Neural cell (in vitro differentiated cells): Measurements from ENCODE around the gene RRH. TPM values are rescaled to one million over a fixed set of nuclear protein-coding genes. Genes with fewer than 3 reads are reported as not detected.
"Not testable (repeated sequence)": the region's sequence is repeated elsewhere in the genome, so short reads cannot be mapped to it uniquely, and the experiment has no call there.

Source experiments
- H2AFZ ChIP-seq: fragments of 200-600, 300-800 bp; sonication (generic), shearing (Covaris generic); 2 replicates; pipeline ENCODE4 v1.6.0; 2014; ENCODE audit warnings: low read depth, mild to moderate bottlenecking, antibody characterized with exemption, low read length, moderate library complexity
- H3F3A ChIP-seq: fragments of 200-600 bp; shearing (Covaris generic); 2 replicates; pipeline ENCODE4 v1.6.1; 2016; ENCODE audit warnings: mild to moderate bottlenecking, moderate library complexity, mixed read lengths, antibody characterized with exemption, low read length; ENCODE audit not compliant: insufficient read depth, poor library complexity, severe bottlenecking
- H3K27ac ChIP-seq: fragments of 200-600, 300-800 bp; sonication (generic), shearing (Covaris generic); 2 replicates; pipeline ENCODE4 v1.5.1; 2014; ENCODE audit warnings: mild to moderate bottlenecking, low read length, moderate library complexity
- H3K27me3 ChIP-seq: fragments of 300-800, 200-600 bp; sonication (generic), shearing (Covaris generic); 2 replicates; pipeline ENCODE4 v1.6.0; 2014; ENCODE audit warnings: mild to moderate bottlenecking, low read depth, low read length, moderate library complexity; ENCODE audit not compliant: insufficient read depth
- H3K36me3 ChIP-seq: fragments of 300-800, 200-600 bp; sonication (generic), shearing (Covaris generic); 2 replicates; pipeline ENCODE4 v1.5.1; 2014; ENCODE audit warnings: mild to moderate bottlenecking, antibody characterized with exemption, low read length, moderate library complexity; ENCODE audit not compliant: insufficient read depth
- H3K4me2 ChIP-seq: fragments of 300-800, 200-600 bp; sonication (generic), shearing (Covaris generic); 2 replicates; pipeline ENCODE4 v1.6.0; 2014; ENCODE audit warnings: mild to moderate bottlenecking, low read length
- H3K4me3 ChIP-seq: fragments of 300-800, 200-600 bp; sonication (generic), shearing (Covaris generic); 2 replicates; pipeline ENCODE4 v1.5.1; 2014; ENCODE audit warnings: mild to moderate bottlenecking, low read length, moderate library complexity
- H3K79me2 ChIP-seq: fragments of 200-600 bp; shearing (Covaris generic); replicated peaks from 2 replicates; pipeline ENCODE4 v1.6.0; 2014; ENCODE audit warnings: mild to moderate bottlenecking, low read length, moderate library complexity; ENCODE audit not compliant: insufficient read depth
- H3K9ac ChIP-seq: fragments of 300-800, 200-600 bp; sonication (generic), shearing (Covaris generic); 2 replicates; pipeline ENCODE4 v1.6.1; 2016; ENCODE audit warnings: mild to moderate bottlenecking, low read length, mixed read lengths
- H3K9me2 ChIP-seq: fragments of 200-600 bp; shearing (Covaris generic); 2 replicates; pipeline ENCODE4 v1.6.1; 2016; ENCODE audit warnings: mild to moderate bottlenecking, low read length, mixed read lengths; ENCODE audit not compliant: insufficient read depth
- H3K9me3 ChIP-seq: fragments of 200-600, 300-800 bp; sonication (generic), shearing (Covaris generic); 2 replicates; pipeline ENCODE4 v1.6.1; 2016; ENCODE audit warnings: mild to moderate bottlenecking, mixed run types, low read length, moderate library complexity, mixed read lengths
- H4K20me1 ChIP-seq: fragments of 200-600 bp; shearing (Covaris generic); 2 replicates; pipeline ENCODE4 v1.6.1; 2016; ENCODE audit warnings: mild to moderate bottlenecking, mixed run types; ENCODE audit not compliant: insufficient read depth
- CTCF ChIP-seq: fragments of 450-650 bp; IDR thresholded peaks from 2 replicates; pipeline ENCODE4 v1.5.1; 2014; ENCODE audit warnings: antibody characterized with exemption, mild to moderate bottlenecking, moderate library complexity; ENCODE audit not compliant: poor library complexity, severe bottlenecking
- EP300 ChIP-seq: fragments of 450-650 bp; conservative IDR thresholded peaks from 2 replicates; pipeline ENCODE4 v1.6.1; 2014; ENCODE audit warnings: antibody characterized with exemption, mild to moderate bottlenecking, moderate library complexity; ENCODE audit not compliant: poor library complexity, severe bottlenecking
- EZH2 ChIP-seq: fragments of 200-600, 300-800 bp; shearing (Covaris generic), sonication (generic); IDR thresholded peaks from 2 replicates; pipeline ENCODE4 v1.6.1; 2014; ENCODE audit warnings: antibody characterized with exemption, low read length, borderline replicate concordance, mild to moderate bottlenecking; ENCODE audit not compliant: insufficient read depth, poor library complexity, severe bottlenecking
- MXI1 ChIP-seq: fragments of 450-650 bp; conservative IDR thresholded peaks from 2 replicates; pipeline ENCODE4 v1.6.1; 2014; ENCODE audit warnings: antibody characterized with exemption, mild to moderate bottlenecking; ENCODE audit not compliant: poor library complexity, severe bottlenecking
- POLR2AphosphoS5 ChIP-seq: IDR thresholded peaks from 2 replicates; pipeline ENCODE4 v1.6.1; 2012
- RAD21 ChIP-seq: fragments of 450-650 bp; conservative IDR thresholded peaks from 2 replicates; pipeline ENCODE4 v1.6.1; 2014; ENCODE audit warnings: antibody characterized with exemption, mild to moderate bottlenecking, moderate library complexity
- REST ChIP-seq: IDR thresholded peaks from 2 replicates; pipeline ENCODE4 v1.6.1; 2012; ENCODE audit warnings: borderline replicate concordance
- SMC3 ChIP-seq: fragments of 450-650 bp; conservative IDR thresholded peaks from 2 replicates; pipeline ENCODE4 v1.6.1; 2014; ENCODE audit warnings: antibody characterized with exemption, mild to moderate bottlenecking, moderate library complexity; ENCODE audit not compliant: poor library complexity
- TAF1 ChIP-seq: IDR thresholded peaks from 2 replicates; pipeline ENCODE4 v1.6.1; 2012; ENCODE audit warnings: low read depth
- polyA plus RNA-seq: library from polyadenylated mRNA; depleted of rRNA; stranded (reverse); fragments of >200 nt; gene quantifications from 2 replicates; pipeline ENCODE4 v1.2.3, GENCODE V29; 2014

RRH gene
- polyA plus RNA-seq, 1 donor from 2014 or later = 1.2 TPM

- Histone ChIP-seq H2AFZ (no peak overlapping the region), H4K20me1 (no peaks in the 10 kb centered on the region), H3K9me3 (no peaks in the 10 kb centered on the region), H3K9me2 (no peaks in the 10 kb centered on the region), H3K27me3 (no peaks in the 10 kb centered on the region), H3K79me2 (no peaks in the 10 kb centered on the region), H3K4me3 (no peak overlapping the region), H3K27ac (no peak overlapping the region), H3K36me3 (no peaks in the 10 kb centered on the region), H3K9ac (no peak overlapping the region), H3K4me2 (no peak overlapping the region), H3F3A (no peaks in the 10 kb centered on the region)
- TF ChIP-seq TAF1 (no peak), SMC3 (no peak), RAD21 (no peak), CTCF (no peak), POLR2AphosphoS5 (no peak), EZH2 (no peak), REST (no peak)
These were observed 46.2 kb downstream of the RRH start for GRCh38 chr4:109873791-109874514.

DNA sequence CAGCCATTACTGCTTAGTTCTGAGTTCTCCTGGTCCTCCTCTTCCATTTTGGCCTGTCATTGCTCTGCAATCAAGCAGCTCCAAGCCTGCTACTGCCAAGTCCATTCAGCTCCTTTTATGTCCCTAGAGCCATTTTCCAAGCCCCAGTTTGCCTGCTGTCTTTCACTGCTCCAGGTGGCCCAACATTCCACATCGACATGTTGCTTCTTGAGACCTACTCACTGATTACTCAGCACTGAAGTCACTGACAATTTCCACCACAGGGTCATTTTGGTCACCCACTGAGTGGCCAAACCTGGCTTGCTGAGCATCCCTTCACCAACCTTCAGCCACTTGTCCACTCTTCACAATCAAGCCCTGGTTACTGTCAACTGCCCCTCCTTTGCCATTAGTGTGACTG lies 47.3 kb downstream of the RRH start:
- Histone ChIP-seq H3K27ac (no peak overlapping the region), H3K36me3 (no peaks in the 10 kb centered on the region), H2AFZ (no peak overlapping the region), H3K9me2 (no peaks in the 10 kb centered on the region), H3K9ac (no peak overlapping the region), H3K4me2 (no peak overlapping the region), H3K79me2 (no peaks in the 10 kb centered on the region), H4K20me1 (no peaks in the 10 kb centered on the region), H3K4me3 (no peak overlapping the region), H3K27me3 (no peaks in the 10 kb centered on the region), H3K9me3 (no peaks in the 10 kb centered on the region), H3F3A (no peaks in the 10 kb centered on the region)
- TF ChIP-seq TAF1 (no peak), CTCF (no peak), MXI1 (no peak), EZH2 (no peak), SMC3 (no peak), RAD21 (no peak), REST (no peak), EP300 (no peak), POLR2AphosphoS5 (no peak)

DNA sequence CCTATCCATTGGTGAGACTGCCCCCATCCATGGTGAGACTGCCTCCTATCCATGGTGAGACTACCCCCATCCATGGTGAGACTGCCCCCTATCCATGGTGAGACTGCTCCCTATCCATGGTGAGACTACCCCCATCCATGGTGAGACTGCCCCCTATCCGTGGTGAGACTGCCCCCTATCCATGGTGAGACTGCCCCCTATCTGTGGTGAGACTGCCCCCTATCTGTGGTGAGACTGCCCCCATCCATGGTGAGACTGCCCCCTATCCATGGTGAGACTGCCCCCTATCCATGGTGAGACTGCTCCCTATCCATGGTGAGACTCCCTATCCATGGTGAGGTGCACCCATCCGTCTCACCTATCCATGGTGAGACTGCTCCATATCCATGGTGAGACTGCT lies 47.8 kb downstream of the RRH start:
- not testable (repeated sequence) for H2AFZ ChIP-seq, H3K36me3 ChIP-seq, H4K20me1 ChIP-seq, H3K9me2 ChIP-seq, H3K4me2 ChIP-seq, H3K9ac ChIP-seq, H3K4me3 ChIP-seq, H3F3A ChIP-seq, H3K27ac ChIP-seq, H3K79me2 ChIP-seq, H3K27me3 ChIP-seq, H3K9me3 ChIP-seq
